ENCODE data around the gene PREB.
"Not testable (repeated sequence)": the region's sequence is repeated elsewhere in the genome, so short reads cannot be mapped to it uniquely, and the experiment has no call there.

PREB gene

DNA sequence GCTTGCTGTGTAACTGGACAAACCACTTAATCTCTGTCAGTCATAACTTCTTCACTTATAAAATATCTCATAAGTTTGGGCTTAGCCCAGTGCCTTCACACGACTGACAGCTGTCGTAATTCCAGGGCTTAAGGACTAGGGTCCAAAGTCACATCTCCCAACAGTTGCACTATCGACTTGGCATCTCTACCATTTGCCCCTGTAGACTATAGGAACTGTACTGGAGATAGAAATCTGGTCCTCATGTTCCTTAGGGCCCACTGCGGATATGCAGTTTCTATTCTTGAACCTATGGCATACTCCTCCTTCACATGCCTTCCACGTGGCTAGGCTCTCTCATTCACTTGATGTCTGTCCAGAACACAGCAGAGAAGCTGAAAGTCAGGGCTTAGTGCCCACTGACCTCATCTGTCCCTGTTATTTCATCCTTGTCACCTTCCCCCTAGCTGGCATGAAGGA lies 8.2 kb downstream of the PREB start:
- no peak for DNase-seq (ENCODE audit: low read depth)
- TF ChIP-seq, protein P1, sequence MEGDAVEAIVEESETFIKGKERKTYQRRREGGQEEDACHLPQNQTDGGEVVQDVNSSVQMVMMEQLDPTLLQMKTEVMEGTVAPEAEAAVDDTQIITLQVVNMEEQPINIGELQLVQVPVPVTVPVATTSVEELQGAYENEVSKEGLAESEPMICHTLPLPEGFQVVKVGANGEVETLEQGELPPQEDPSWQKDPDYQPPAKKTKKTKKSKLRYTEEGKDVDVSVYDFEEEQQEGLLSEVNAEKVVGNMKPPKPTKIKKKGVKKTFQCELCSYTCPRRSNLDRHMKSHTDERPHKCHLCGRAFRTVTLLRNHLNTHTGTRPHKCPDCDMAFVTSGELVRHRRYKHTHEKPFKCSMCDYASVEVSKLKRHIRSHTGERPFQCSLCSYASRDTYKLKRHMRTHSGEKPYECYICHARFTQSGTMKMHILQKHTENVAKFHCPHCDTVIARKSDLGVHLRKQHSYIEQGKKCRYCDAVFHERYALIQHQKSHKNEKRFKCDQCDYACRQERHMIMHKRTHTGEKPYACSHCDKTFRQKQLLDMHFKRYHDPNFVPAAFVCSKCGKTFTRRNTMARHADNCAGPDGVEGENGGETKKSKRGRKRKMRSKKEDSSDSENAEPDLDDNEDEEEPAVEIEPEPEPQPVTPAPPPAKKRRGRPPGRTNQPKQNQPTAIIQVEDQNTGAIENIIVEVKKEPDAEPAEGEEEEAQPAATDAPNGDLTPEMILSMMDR (IDR thresholded peaks at IDR 0.05; ENCODE audit: control insufficient read depth, extremely low read depth, insufficient read depth): no peak
- H3K4me3 ChIP-seq (ENCODE audit: low read depth, low read length): no peak overlapping the region

DNA sequence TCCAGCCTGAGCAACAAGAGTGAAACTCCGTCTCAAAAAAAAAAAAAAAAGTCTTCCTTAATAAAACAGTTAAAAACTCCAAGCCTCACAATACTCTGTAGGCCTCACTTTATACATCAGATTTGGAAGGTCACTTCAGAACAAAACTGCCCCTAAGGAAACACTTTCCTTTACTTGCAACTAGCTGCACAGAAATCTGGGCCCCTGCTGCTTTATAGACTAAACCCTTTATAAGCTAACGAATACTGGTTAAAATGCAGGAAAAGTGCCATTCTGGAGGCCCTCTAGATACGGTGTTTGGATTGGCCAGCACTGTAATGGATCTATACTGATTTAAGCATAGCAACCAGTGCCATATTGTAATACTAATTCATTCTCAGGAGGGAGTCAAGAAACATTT lies 9.3 kb downstream of the PREB start:
- DNase-seq (ENCODE audit: low read depth): no peak
- TF ChIP-seq, protein P1 (IDR thresholded peaks at IDR 0.05; ENCODE audit: control insufficient read depth, extremely low read depth, insufficient read depth): no peak
- H3K4me3 ChIP-seq (ENCODE audit: low read depth, low read length): no peak overlapping the region

DNA sequence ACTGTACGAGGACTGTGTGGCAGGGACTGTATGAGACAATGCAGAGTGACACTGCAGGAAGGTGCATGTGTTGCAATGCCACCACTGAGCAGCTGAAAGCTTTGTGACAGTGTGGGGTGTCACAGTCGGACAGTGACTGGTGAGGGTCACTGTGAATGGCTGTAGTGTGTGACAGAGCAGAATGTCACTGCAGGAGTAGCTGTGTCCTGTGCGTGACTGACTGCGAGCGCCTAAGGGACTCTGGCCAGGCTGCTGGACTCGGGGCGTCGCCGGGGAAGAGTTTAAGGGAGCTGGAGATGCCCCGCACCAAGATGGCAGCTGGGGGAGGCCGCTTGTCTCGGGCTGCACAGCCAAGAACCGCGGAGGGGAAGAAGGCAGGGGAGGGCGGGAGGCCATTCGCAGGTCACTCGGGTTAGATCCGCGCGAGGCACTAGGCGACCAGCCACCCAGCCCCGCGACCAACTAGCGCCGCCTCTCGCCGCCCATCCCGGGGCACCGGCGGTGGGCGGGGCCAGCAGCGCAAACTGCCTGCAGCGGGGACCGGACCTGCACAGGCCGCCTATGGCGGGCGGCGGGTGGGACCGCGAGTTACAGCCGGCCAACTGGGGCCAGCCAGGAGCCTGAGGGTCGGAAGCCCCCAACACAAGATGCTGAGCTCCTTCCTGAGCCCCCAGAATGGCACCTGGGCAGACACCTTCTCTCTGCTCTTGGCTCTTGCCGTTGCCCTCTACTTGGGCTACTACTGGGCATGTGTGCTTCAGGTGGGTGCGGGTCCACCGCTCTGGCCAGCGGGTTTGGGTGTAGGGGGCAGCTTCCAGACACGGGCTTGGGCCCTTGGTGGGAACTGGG lies 10.9 kb downstream of the PREB start, which contains the start of gene ABHD1:
TSS of gene ABHD1 (plus strand) at position 514 of the 849 bp plus-strand sequence. CDS start at position 648, 134 bp downstream.
- DNase-seq (ENCODE audit: low read depth): no peak
- TF ChIP-seq, protein P1 (IDR thresholded peaks at IDR 0.05; ENCODE audit: control insufficient read depth, extremely low read depth, insufficient read depth): 0 out of 2 replicates have a peak, but pooled peaks have one; percentile 19
- H3K4me3 ChIP-seq (ENCODE audit: low read depth, low read length): peak within 1 kb of the TSS; percentile 50

DNA sequence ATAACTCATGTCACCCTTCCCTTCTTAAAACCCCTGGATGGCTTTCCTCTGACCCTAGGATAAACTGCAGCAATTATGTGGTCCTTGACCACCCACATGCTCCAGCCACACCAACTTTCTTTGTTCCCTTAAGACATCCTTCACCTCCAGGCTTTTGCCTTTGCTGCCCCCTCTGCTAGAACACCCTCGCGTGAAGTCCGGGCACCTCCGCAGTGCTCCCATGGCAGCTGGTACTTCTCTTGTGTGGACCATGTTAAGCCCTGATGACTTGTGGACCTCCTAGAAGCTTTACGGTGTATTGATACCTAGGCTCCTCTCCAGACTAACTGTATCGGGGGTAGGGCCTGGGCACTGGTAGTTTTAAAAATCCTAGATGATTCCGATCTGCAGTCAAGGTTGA lies 11.6 kb downstream of the PREB start:
- TF ChIP-seq, protein P1 (IDR thresholded peaks at IDR 0.05; ENCODE audit: control insufficient read depth, extremely low read depth, insufficient read depth): no peak
- no peak for DNase-seq (ENCODE audit: low read depth)
- H3K4me3 ChIP-seq (ENCODE audit: low read depth, low read length): no peak overlapping the region

DNA sequence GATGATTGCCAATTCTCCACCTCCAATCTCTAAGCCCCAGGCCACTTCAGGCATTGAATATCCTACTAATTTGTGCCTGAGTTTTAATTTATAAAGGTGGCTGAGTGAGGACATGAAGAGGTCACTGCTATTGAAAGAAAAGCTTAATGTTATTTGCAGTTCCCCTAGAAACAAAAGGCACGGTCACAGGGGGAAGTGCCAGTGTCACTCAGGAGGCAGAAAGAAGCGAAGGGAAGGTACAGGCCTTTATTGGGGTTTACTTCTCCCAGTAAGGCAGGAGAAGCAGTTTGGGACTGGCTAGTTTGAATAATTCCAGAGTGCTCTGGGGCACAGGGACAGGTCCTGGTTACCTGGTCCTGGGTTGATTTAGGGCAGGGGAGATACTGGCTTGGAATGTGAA lies 12.5 kb downstream of the PREB start:
- TF ChIP-seq, protein P1 (IDR thresholded peaks at IDR 0.05; ENCODE audit: control insufficient read depth, extremely low read depth, insufficient read depth): no peak
- no peak overlapping the region for H3K4me3 ChIP-seq (ENCODE audit: low read depth, low read length)
- DNase-seq (ENCODE audit: low read depth): no peak

DNA sequence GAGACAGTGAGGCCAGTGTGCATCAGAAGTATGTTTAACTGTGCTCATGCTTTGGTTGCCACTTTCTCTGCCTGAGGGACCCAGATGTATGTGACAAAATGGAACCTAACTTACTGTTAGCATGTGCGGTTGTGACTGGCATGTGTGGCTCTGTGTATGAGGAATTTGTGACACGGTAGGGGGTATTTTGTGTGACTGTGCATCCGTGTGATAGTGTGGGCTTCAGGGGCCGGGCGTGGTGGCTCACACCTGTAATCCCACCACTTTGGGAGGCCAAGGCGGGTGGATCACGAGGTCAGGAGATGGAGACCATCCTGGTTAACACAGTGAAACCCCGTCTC lies 15.1 kb downstream of the PREB start:
- H3K4me3 ChIP-seq (ENCODE audit: low read depth, low read length): peak overlapping the region; percentile 69
- not testable (repeated sequence) for DNase-seq (ENCODE audit: low read depth)

DNA sequence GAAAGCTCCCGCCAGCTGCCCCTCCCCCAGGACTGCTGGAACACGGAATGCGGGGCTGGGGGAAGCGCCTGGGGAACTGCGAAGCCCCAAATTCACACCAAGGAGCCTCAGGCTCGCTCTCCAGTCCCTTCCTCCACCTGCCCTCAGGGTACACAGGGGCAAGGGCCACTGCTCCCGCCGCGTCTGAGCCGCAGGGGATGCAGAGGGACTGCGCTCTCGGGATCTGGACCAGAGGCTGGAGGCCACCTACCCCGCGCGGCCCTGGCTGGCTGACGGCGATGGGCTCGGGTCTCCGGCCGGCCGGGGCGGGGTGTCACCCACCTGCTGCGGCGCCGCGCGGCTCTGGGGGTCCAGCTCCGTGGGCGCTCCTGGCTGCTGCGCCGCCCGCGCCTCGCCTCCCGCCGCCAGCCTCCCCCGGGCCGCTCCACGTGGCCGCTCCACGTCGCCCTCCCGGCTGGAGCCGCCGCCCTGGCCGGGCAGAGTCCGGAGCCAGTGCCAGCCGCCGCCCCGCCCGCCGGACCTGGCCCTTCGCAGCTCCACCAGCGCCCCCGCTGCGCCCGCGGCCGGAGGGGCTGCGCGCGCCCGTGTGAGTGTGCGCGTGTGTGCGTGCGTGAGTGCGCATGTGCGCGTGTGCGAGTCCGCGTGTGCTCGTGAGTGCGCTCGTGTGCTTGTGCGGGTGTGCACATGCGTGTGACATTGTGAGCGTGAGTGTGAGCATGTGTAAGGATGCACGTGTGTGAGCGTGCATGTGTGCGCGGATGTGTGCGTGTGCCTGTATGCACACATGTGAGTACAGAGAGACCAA lies 15.7 kb downstream of the PREB start, which contains the start of gene CGREF1:
TSS of gene CGREF1 (minus strand) at position 604 of the 805 bp plus-strand sequence. CDS start 14,762 bp downstream, outside the sequence.
- TF ChIP-seq, protein P1 (IDR thresholded peaks at IDR 0.05; ENCODE audit: control insufficient read depth, extremely low read depth, insufficient read depth): no peak
- peak within 1 kb of the TSS; percentile 69 for H3K4me3 ChIP-seq (ENCODE audit: low read depth, low read length)
- DNase-seq (ENCODE audit: low read depth): no peak

Measured in LNCaP clone FGC (cell line).